Gastroesophageal sphincter (tissue), 3 donors: ENCODE data around the gene THRB.

Source experiments
- POLR2A ChIP-seq, 2 donors: fragments of 450-650 bp; IDR thresholded peaks; one replicate each; pipeline ENCODE4 v1.6.1; 2017; ENCODE audit warnings: antibody characterized with exemption in 2 of 2, mild to moderate bottlenecking in 2 of 2, moderate library complexity in 1 of 2
- POLR2AphosphoS5 ChIP-seq: sonication (generic); formaldehyde crosslinking; IDR thresholded peaks from one replicate; pipeline ENCODE4 v1.6.1; 2017; ENCODE audit warnings: antibody characterized with exemption
- TF ChIP-seq, protein P1 (sequence below), 4 experiments: fragments of 200-600 bp in 2 of 4; fragments of 450-650 bp in 2 of 4; sonication (generic) in 1 of 4; IDR thresholded peaks; one replicate each; pipeline ENCODE4 v1.5.1; 2017 to 2019; ENCODE audit warnings: antibody characterized with exemption in 4 of 4, mild to moderate bottlenecking in 2 of 4, moderate library complexity in 2 of 4

DNA sequence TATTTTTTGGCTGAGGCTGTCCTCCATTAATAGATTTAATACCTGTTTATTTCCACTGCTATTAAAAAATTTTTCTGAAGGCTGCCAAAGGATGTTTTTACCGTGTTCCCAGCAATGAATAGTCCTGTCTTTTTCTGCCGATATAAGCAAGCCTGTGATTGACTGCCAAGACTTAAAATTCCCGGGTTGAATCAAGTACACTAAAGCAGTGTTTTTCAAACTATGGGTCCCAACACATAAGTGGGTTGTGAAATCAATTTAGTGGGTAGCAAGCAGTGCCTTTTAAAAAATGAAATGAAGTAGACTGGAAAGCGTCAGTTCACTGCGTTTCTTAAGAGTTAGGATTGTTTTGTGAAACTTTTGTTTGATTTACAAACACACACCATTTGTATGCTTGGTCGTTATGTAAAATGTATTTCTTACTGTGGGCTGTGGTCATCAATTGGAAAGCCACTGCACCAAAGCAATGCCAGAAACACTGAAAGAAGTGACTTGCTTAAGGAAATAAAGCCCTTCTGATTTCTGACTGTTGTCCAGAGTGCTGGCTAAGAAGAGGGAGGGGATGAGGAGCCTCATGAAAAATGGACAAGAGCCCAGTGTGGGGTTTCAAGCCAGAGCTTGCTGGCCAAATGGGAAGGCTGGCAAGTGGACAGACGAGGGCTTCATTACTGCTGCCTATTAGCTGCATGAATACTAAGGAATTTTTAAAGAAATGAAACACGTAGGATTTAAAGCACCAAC is 206.0 kb downstream of the THRB start:
- TF ChIP-seq, protein P1, sequence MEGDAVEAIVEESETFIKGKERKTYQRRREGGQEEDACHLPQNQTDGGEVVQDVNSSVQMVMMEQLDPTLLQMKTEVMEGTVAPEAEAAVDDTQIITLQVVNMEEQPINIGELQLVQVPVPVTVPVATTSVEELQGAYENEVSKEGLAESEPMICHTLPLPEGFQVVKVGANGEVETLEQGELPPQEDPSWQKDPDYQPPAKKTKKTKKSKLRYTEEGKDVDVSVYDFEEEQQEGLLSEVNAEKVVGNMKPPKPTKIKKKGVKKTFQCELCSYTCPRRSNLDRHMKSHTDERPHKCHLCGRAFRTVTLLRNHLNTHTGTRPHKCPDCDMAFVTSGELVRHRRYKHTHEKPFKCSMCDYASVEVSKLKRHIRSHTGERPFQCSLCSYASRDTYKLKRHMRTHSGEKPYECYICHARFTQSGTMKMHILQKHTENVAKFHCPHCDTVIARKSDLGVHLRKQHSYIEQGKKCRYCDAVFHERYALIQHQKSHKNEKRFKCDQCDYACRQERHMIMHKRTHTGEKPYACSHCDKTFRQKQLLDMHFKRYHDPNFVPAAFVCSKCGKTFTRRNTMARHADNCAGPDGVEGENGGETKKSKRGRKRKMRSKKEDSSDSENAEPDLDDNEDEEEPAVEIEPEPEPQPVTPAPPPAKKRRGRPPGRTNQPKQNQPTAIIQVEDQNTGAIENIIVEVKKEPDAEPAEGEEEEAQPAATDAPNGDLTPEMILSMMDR (IDR thresholded peaks at IDR 0.05) = no peak
- TF ChIP-seq POLR2A (IDR thresholded peaks at IDR 0.05) (no peak), POLR2AphosphoS5 (no peak)
